Activated CD4-positive, alpha-beta T cell treated with anti-CD3 and anti-CD28 coated beads, Interleukin-2, amount 10 ng/mL, durations not matched to agents 24 days and 14 days (primary cell): ENCODE measurements around the gene MCM8. TPM values are rescaled to one million over a fixed set of nuclear protein-coding genes. Genes with fewer than 3 reads are reported as not detected.

Experiments
- DNase-seq: peaks from one replicate; pipeline ENCODE4 v3.0.0; 2022
- H3K27ac Mint-ChIP-seq: one replicate; pipeline ENCODE4 v1.8.0; 2022; ENCODE audit warnings: mild to moderate bottlenecking, mixed read lengths
- H3K27me3 Mint-ChIP-seq: one replicate; pipeline ENCODE4 v1.8.0; 2022; ENCODE audit warnings: mixed read lengths
- H3K36me3 Mint-ChIP-seq: one replicate; pipeline ENCODE4 v1.8.0; 2022; ENCODE audit warnings: low read depth, mild to moderate bottlenecking, mixed read lengths
- H3K4me1 Mint-ChIP-seq: one replicate; pipeline ENCODE4 v1.8.0; 2021; ENCODE audit warnings: mixed read lengths
- H3K4me3 Mint-ChIP-seq: one replicate; pipeline ENCODE4 v1.8.0; 2022; ENCODE audit warnings: mild to moderate bottlenecking, moderate library complexity, mixed read lengths
- H3K9me3 Mint-ChIP-seq: one replicate; pipeline ENCODE4 v1.8.0; 2021; ENCODE audit warnings: mixed read lengths
- intact Hi-C: fragments of 100-400 bp; cut with micrococcal nuclease; formaldehyde crosslinking; loops from one replicate; pipeline ENCODE4 v1.15.1; 2023
- total RNA-seq: library from RNA; stranded (reverse); gene quantifications from 2 replicates; pipeline ENCODE4 v1.2.3, GENCODE V29; 2022

Gene MCM8
- total RNA-seq, 1 donor from 2014 or later: 42.2 TPM

GRCh38 chr20:5996765-5997164 is 46.3 kb downstream of the MCM8 start:
- peak overlapping the region; percentile 51 for H3K27ac Mint-ChIP-seq
- H3K9me3 Mint-ChIP-seq: no peaks in the 10 kb centered on the region
- peaks cover 17% of the 10 kb centered on the region for H3K36me3 Mint-ChIP-seq
- H3K4me1 Mint-ChIP-seq: peaks cover 15% of the 10 kb centered on the region
- no peaks in the 10 kb centered on the region for H3K27me3 Mint-ChIP-seq
- DNase-seq: peak; percentile 90
- H3K4me3 Mint-ChIP-seq: peak overlapping the region; percentile 18
- intact Hi-C loops: loop anchor here (2.0 kb wide), 2 partner anchors 46 to 468 kb away; partner anchors contain the start of genes MCM8 and TRMT6

GRCh38 chr20:5999783-6000182 is 49.3 kb downstream of the MCM8 start:
- Mint-ChIP-seq H3K9me3 (no peaks in the 10 kb centered on the region), H3K4me3 (no peak overlapping the region), H3K4me1 (peaks cover 24% of the 10 kb centered on the region), H3K36me3 (peaks cover 16% of the 10 kb centered on the region), H3K27ac (no peak overlapping the region), H3K27me3 (no peaks in the 10 kb centered on the region)
- DNase-seq: no peak
- intact Hi-C loops: no loop called here

- Mint-ChIP-seq H3K9me3 (no peaks in the 10 kb centered on the region), H3K36me3 (peaks cover 10% of the 10 kb centered on the region), H3K4me1 (peaks cover 24% of the 10 kb centered on the region), H3K27me3 (no peaks in the 10 kb centered on the region), H3K4me3 (no peak overlapping the region), H3K27ac (no peak overlapping the region)
- intact Hi-C loops: no loop called here
- DNase-seq: no peak
These were observed 50.4 kb downstream of the MCM8 start for GRCh38 chr20:6000871-6001270.

- intact Hi-C loops: no loop called here
- Mint-ChIP-seq H3K36me3 (peaks cover 23% of the 10 kb centered on the region), H3K27ac (peak overlapping the region; percentile 94), H3K4me3 (peak overlapping the region; percentile 94), H3K27me3 (no peaks in the 10 kb centered on the region), H3K9me3 (no peaks in the 10 kb centered on the region), H3K4me1 (peaks cover 32% of the 10 kb centered on the region)
- DNase-seq: no peak
These were observed 56.1 kb downstream of the MCM8 start for GRCh38 chr20:6006603-6006949.

- Mint-ChIP-seq H3K27me3 (no peaks in the 10 kb centered on the region), H3K36me3 (peaks cover 27% of the 10 kb centered on the region), H3K27ac (peak overlapping the region; percentile 29), H3K4me1 (peaks cover 34% of the 10 kb centered on the region), H3K9me3 (no peaks in the 10 kb centered on the region), H3K4me3 (peak overlapping the region; percentile 94)
- intact Hi-C loops: no loop called here
- peak; percentile 65 for DNase-seq
These were observed 56.7 kb downstream of the MCM8 start for GRCh38 chr20:6007094-6007528.

- H3K36me3 Mint-ChIP-seq: peaks cover 32% of the 10 kb centered on the region
- peaks cover 38% of the 10 kb centered on the region for H3K4me1 Mint-ChIP-seq
- no peaks in the 10 kb centered on the region for H3K27me3 Mint-ChIP-seq
- intact Hi-C loops: no loop called here
- DNase-seq: no peak
- peak overlapping the region; percentile 52 for H3K27ac Mint-ChIP-seq
- no peaks in the 10 kb centered on the region for H3K9me3 Mint-ChIP-seq
- H3K4me3 Mint-ChIP-seq: peak overlapping the region; percentile 94
These were observed 57.2 kb downstream of the MCM8 start for GRCh38 chr20:6007529-6008103.

- peaks cover 38% of the 10 kb centered on the region for H3K4me1 Mint-ChIP-seq
- H3K27me3 Mint-ChIP-seq: no peaks in the 10 kb centered on the region
- H3K9me3 Mint-ChIP-seq: no peaks in the 10 kb centered on the region
- DNase-seq: no peak
- H3K27ac Mint-ChIP-seq: no peak overlapping the region
- intact Hi-C loops: no loop called here
- H3K4me3 Mint-ChIP-seq: peak overlapping the region; percentile 26
- peaks cover 36% of the 10 kb centered on the region for H3K36me3 Mint-ChIP-seq
These were observed 57.8 kb downstream of the MCM8 start for GRCh38 chr20:6008254-6008653.

- peaks cover 62% of the 10 kb centered on the region for H3K36me3 Mint-ChIP-seq
- no peak for DNase-seq
- H3K27me3 Mint-ChIP-seq: no peaks in the 10 kb centered on the region
- H3K9me3 Mint-ChIP-seq: no peaks in the 10 kb centered on the region
- H3K27ac Mint-ChIP-seq: no peak overlapping the region
- intact Hi-C loops: no loop called here
- no peak overlapping the region for H3K4me3 Mint-ChIP-seq
- H3K4me1 Mint-ChIP-seq: peaks cover 36% of the 10 kb centered on the region
These were observed 61.7 kb downstream of the MCM8 start for GRCh38 chr20:6012179-6012578.

GRCh38 chr20:6014017-6014416 is 63.6 kb downstream of the MCM8 start:
- Mint-ChIP-seq H3K36me3 (peaks cover 76% of the 10 kb centered on the region), H3K9me3 (no peaks in the 10 kb centered on the region), H3K27me3 (no peaks in the 10 kb centered on the region), H3K4me3 (no peak overlapping the region), H3K27ac (no peak overlapping the region), H3K4me1 (peaks cover 26% of the 10 kb centered on the region)
- intact Hi-C loops: no loop called here
- DNase-seq: no peak

GRCh38 chr20:6014957-6015356 is 64.5 kb downstream of the MCM8 start:
- Mint-ChIP-seq H3K27me3 (no peaks in the 10 kb centered on the region), H3K27ac (no peak overlapping the region), H3K4me1 (peaks cover 24% of the 10 kb centered on the region), H3K9me3 (no peaks in the 10 kb centered on the region), H3K4me3 (no peak overlapping the region), H3K36me3 (peaks cover 72% of the 10 kb centered on the region)
- intact Hi-C loops: no loop called here
- no peak for DNase-seq

GRCh38 chr20:6017467-6017866 is 67.0 kb downstream of the MCM8 start:
- intact Hi-C loops: no loop called here
- no peaks in the 10 kb centered on the region for H3K27me3 Mint-ChIP-seq
- H3K36me3 Mint-ChIP-seq: peaks cover 64% of the 10 kb centered on the region
- no peak for DNase-seq
- H3K27ac Mint-ChIP-seq: no peak overlapping the region
- H3K9me3 Mint-ChIP-seq: no peaks in the 10 kb centered on the region
- H3K4me1 Mint-ChIP-seq: peaks cover 21% of the 10 kb centered on the region
- H3K4me3 Mint-ChIP-seq: no peak overlapping the region

- no peak overlapping the region for H3K27ac Mint-ChIP-seq
- peaks cover 64% of the 10 kb centered on the region for H3K36me3 Mint-ChIP-seq
- H3K9me3 Mint-ChIP-seq: no peaks in the 10 kb centered on the region
- no peaks in the 10 kb centered on the region for H3K27me3 Mint-ChIP-seq
- H3K4me1 Mint-ChIP-seq: peaks cover 18% of the 10 kb centered on the region
- H3K4me3 Mint-ChIP-seq: no peak overlapping the region
- intact Hi-C loops: no loop called here
- no peak for DNase-seq
These were observed 67.4 kb downstream of the MCM8 start for GRCh38 chr20:6017880-6018279.

- no peak overlapping the region for H3K27ac Mint-ChIP-seq
- H3K9me3 Mint-ChIP-seq: peaks cover 9% of the 10 kb centered on the region
- peaks cover 16% of the 10 kb centered on the region for H3K4me1 Mint-ChIP-seq
- no peak overlapping the region for H3K4me3 Mint-ChIP-seq
- intact Hi-C loops: no loop called here
- no peak for DNase-seq
- H3K36me3 Mint-ChIP-seq: peaks cover 63% of the 10 kb centered on the region
- H3K27me3 Mint-ChIP-seq: no peaks in the 10 kb centered on the region
These were observed 74.3 kb downstream of the MCM8 start for GRCh38 chr20:6024768-6025167.

GRCh38 chr20:6026051-6026450 is 75.6 kb downstream of the MCM8 start:
- peaks cover 20% of the 10 kb centered on the region for H3K4me1 Mint-ChIP-seq
- intact Hi-C loops: no loop called here
- DNase-seq: peak; percentile 61
- no peak overlapping the region for H3K4me3 Mint-ChIP-seq
- H3K27me3 Mint-ChIP-seq: no peaks in the 10 kb centered on the region
- H3K9me3 Mint-ChIP-seq: peaks cover 9% of the 10 kb centered on the region
- H3K36me3 Mint-ChIP-seq: peaks cover 64% of the 10 kb centered on the region
- H3K27ac Mint-ChIP-seq: peak overlapping the region; percentile 4

GRCh38 chr20:6028818-6029217 is 78.4 kb downstream of the MCM8 start:
- Mint-ChIP-seq H3K36me3 (peaks cover 59% of the 10 kb centered on the region), H3K27ac (no peak overlapping the region), H3K9me3 (peaks cover 9% of the 10 kb centered on the region), H3K4me1 (peaks cover 20% of the 10 kb centered on the region), H3K27me3 (no peaks in the 10 kb centered on the region), H3K4me3 (no peak overlapping the region)
- DNase-seq: no peak
- intact Hi-C loops: no loop called here
